Left kidney (tissue), 2 donors: Measurements from ENCODE around the gene TEAD2. TPM values are rescaled to one million over a fixed set of nuclear protein-coding genes. Genes with fewer than 3 reads are reported as not detected.

ENCODE experiments used
- DNase-seq: peaks from one replicate; pipeline ENCODE4 v3.0.0-alpha.2; 2013
- polyA plus RNA-seq: library from polyadenylated mRNA; unstranded; fragments of 120-200 nt; gene quantifications from one replicate; pipeline ENCODE4 v1.2.1, GENCODE V29; 2013; ENCODE audit not compliant: insufficient read length

The TEAD2 gene
- polyA plus RNA-seq, 1 donor, result 92.8 TPM

- DNase-seq, result no peak
Observed at GRCh38 chr19:49348305-49349189, 13.7 kb downstream of the TEAD2 start.

DNA sequence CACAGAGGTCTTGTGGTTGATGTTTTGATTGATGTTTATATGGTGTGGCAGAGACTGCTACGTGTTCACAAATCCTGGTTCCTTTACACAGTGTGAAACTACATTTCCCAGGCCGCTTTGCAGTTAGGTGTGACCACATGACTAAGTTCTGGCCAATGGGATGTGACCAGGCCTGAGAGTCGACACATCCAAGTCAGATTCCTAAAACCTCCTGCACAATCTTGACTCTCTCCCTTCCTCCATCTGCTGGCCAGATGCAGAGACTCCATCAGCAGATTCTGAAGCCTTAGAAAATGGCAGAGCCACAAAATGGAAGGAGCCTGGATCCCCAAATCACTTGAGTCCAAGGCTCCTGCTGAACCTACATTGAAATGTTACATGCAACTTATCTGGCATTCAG, 14.4 kb downstream of the TEAD2 start:
- DNase-seq, result no peak

- DNase-seq, result no peak
Observed at GRCh38 chr19:49347191-49347590, 15.0 kb downstream of the TEAD2 start.

DNA sequence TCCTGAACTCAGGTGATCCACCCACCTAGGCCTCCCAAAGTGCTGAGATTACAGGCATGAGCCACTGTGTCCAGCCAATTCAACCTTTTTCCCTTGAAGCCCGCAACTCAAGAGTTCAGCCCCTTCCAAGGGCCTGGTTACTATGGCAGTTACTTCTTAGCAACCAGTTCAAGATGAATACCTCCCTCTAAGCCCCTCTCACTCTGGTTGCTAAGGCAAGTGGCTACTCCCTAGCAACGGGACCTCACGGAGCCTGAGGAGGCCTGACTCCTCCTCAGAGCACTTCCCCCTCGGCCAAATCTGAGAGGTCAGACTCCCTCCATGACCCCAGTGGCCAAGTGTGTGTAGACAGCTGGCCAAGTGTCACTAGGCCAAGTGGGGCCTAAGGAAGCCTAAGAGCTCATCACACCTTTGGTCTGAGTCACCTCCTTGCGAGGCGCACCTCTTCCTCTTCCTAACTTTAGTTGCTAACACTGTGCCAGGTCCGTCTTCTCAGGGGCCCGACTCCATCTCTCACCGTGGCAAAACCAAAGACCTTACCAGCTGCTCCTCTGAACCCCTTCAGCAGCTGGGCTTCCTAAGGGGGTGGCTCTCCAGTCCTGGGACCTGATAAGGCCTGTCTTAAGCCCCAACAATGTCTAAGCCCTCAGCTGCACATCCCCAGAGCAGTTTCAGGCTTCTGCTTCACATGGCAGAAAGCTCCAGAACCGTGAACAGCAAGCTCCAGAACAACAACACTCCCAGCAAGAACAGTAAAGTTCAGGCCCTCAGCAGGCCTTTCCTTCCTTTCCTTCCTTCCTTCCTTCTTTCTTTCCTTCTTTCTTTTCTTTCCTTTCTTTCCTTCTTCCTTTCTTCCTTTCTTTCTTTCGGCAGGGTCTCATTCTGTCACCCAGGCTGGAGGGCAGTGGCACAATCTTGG, 17.5 kb downstream of the TEAD2 start:
- DNase-seq, result no peak

GRCh38 chr19:49343123-49343522, 19.1 kb downstream of the TEAD2 start:
- DNase-seq, result no peak

DNA sequence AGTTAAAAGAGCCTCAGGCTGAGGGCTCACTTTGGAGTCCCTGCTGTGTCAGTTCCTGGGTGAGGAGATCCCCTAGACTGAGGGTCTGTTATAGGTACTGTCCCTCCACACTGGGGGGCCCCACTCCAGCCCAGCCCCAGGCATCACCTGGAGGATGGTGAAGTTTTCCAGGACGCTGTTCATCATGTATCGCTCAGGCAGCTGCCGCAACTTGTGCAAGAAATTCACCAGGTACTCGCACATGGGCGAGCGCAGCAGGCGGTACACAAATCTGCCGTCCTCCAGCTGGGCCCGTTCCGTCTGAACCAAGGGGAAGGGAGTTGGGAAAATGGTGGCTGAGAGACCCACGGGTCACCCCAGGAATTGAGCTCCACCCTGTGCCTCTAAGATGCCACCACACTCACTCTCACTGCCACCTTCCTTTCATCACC, 19.9 kb downstream of the TEAD2 start:
- no peak for DNase-seq

DNA sequence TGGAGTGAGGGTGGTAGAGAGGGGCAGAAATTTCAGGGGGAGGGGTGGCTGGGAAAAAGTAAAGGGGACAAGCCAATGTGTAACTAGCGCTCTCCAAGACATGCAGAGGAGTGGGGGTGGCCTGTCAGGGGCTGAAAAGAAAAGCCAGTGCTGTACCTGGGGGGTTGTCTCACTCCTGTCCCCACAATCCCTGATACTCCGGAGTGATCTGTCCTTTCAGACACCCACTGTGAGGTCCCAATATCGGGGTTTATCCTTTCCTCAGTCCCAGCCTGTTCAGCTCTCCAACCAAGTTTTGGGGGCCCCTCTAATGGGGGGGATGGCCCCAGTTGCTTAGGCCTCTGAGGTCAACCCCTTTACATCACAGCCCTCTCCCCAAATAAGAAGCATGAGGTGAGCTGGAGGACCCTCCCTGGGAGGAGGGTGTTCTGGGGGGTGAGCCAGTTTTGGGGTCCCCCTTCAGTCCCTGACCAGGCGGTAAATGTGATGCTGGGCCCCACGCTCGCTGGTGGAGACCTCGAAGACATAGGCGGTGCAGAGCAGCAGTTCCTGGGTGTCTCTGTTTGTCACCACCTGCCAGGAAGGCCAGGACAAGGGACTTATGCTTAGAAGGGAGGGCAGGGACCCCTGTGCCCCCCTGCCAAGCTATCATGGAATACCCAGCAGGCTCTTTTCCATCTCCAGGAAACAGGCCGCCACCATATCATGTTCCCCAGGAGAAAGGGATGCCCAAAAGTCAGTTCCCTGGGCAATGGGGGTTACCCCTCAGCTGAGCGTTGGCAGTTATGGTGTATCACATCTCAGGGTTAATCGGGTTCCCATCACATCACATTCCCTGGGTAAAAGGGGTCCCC, 21.1 kb downstream of the TEAD2 start:
- no peak for DNase-seq

DNA sequence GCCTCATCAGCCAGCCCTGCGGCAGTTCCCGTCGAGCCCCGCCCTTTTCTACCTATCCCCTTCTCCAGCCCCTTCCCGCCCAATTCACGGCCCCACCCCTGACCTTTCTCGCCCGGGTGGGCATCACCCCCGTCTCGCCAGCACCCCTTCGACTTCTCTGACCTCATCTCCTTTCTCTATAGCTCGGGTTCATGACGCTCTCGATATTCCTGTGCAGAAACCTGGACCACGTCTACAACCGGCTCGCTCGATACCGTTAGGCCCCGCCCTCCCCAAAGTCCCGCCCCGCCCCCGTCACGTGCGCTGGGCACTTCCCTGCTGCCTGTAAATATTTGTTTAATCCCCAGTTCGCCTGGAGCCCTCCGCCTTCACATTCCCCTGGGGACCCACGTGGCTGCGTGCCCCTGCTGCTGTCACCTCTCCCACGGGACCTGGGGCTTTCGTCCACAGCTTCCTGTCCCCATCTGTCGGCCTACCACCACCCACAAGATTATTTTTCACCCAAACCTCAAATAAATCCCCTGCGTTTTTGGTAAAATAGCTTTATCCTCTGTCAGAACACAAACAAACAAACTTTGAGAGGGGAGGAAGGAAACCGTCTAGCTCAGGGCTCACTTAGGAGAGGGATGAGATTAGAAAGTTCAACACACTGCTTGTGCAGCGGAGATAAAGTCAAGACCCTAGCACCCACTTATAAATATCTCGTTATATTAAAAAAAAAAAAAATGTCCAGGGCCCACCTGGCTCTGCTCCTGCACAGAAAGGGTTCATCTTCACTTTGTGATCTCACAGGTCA, 21.9 kb downstream of the TEAD2 start:
- peak; percentile 46 for DNase-seq

GRCh38 chr19:49339301-49340068, 22.7 kb downstream of the TEAD2 start:
- DNase-seq, result peak; percentile 91

- peak; percentile 83 for DNase-seq
Observed at GRCh38 chr19:49338691-49339300, 23.4 kb downstream of the TEAD2 start.

- DNase-seq, result no peak
Observed at GRCh38 chr19:49338023-49338677, 24.1 kb downstream of the TEAD2 start.

- no peak for DNase-seq
Observed at GRCh38 chr19:49337267-49338022, 24.8 kb downstream of the TEAD2 start.

GRCh38 chr19:49336482-49337266, 25.5 kb downstream of the TEAD2 start:
- no peak for DNase-seq

- no peak for DNase-seq
Observed at GRCh38 chr19:49335784-49336481, 26.3 kb downstream of the TEAD2 start.

GRCh38 chr19:49335071-49335783, 27.0 kb downstream of the TEAD2 start, which contains the start of gene CD37:
Gene CD37, plus strand, starts transcription at chr19:49335406. Its CDS starts 135 bp downstream, at chr19:49335541.
- no peak for DNase-seq

GRCh38 chr19:49333811-49334288, 28.4 kb downstream of the TEAD2 start:
- DNase-seq, result no peak
